PC-3 (cell line): ENCODE measurements around the gene MXD3.

Experiments
- CTCF ChIP-seq: fragments of 300-600 bp; sonication (generic); conservative IDR thresholded peaks from 2 replicates; pipeline ENCODE4 v1.5.1; 2017; ENCODE audit warnings: antibody characterized with exemption, low read depth, mild to moderate bottlenecking, low read length
- EZH2 ChIP-seq: fragments of 300-600 bp; sonication (generic); IDR thresholded peaks from one replicate; pipeline ENCODE4 v1.6.1; 2017; ENCODE audit warnings: antibody characterized with exemption, mild to moderate bottlenecking, low read length; ENCODE audit not compliant: unreplicated experiment

DNA sequence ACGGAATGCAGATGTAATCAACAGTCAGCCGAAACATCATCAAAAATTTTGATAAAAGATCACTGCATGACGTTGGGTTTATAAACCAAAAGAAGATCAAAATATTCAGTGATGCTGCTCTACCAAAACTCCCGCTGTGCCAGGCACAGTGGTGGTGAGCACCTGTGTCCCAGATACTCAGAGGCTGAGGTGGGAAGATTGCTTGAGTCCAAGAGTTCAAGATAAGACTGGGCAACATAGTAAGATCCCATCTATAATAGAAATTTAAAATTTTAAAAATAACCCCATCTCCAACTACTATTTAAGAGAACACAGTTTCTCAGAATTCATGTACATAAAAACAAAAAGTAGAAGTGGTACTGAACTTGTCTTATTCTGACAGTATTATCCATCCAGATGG, 36.0 kb upstream of the MXD3 start:
- TF ChIP-seq EZH2 (no peak), CTCF (no peak)
